HepG2 (cell line): ENCODE data around the gene ABCC3. TPM values are rescaled to one million over a fixed set of nuclear protein-coding genes. Genes with fewer than 3 reads are reported as not detected.

Experiments used
- ATF7 ChIP-seq, 2 experiments: fragments of 450-650 bp in 1 of 2; sonication (generic) in 1 of 2; formaldehyde crosslinking in 1 of 2; IDR thresholded peaks; 2 replicates each; pipeline versions ENCODE4 v1.4.0 to v1.6.1; 2016 to 2020; ENCODE audit warnings: antibody characterized with exemption in 1 of 2, mild to moderate bottlenecking in 1 of 2, missing genetic modification reagents in 1 of 2
- ELK4 ChIP-seq: sonication (generic); formaldehyde crosslinking; IDR thresholded peaks from 2 replicates; pipeline ENCODE4 v1.9.0; 2021; ENCODE audit warnings: missing genetic modification reagents, borderline replicate concordance
- EZH2 ChIP-seq: conservative IDR thresholded peaks from 2 replicates; pipeline ENCODE4 v1.6.1; 2012; ENCODE audit warnings: mild to moderate bottlenecking, low read depth, low read length, moderate library complexity
- FLYWCH1 ChIP-seq: sonication (generic); formaldehyde crosslinking; IDR thresholded peaks from 2 replicates; pipeline ENCODE4 v1.8.1; 2023; ENCODE audit warnings: mild to moderate bottlenecking, missing genetic modification reagents
- MED13 ChIP-seq: sonication (generic); formaldehyde crosslinking; IDR thresholded peaks from 2 replicates; pipeline ENCODE4 v1.5.0; 2020; ENCODE audit warnings: missing genetic modification reagents
- MTF2 ChIP-seq: sonication (generic); formaldehyde crosslinking; IDR thresholded peaks from 2 replicates; pipeline ENCODE4 v1.5.0; 2020; ENCODE audit warnings: missing genetic modification reagents, borderline replicate concordance
- MXD4 ChIP-seq: IDR thresholded peaks from 2 replicates; pipeline ENCODE4 v1.6.1; 2016; ENCODE audit warnings: mild to moderate bottlenecking, missing biosample characterization, missing genetic modification reagents
- NKX3-1 ChIP-seq: sonication (generic); formaldehyde crosslinking; IDR thresholded peaks from 2 replicates; pipeline ENCODE4 v1.5.0; 2020; ENCODE audit warnings: missing genetic modification reagents
- PBX2 ChIP-seq: IDR thresholded peaks from 2 replicates; pipeline ENCODE4 v1.6.1; 2016; ENCODE audit warnings: control low read depth
- PCBP2 ChIP-seq: fragments of 200-400 bp; formaldehyde crosslinking; optimal IDR thresholded peaks from 2 replicates; pipeline ENCODE3; 2018; ENCODE audit warnings: low read length, low read depth; ENCODE audit not compliant: poor library complexity, severe bottlenecking
- PHF5A ChIP-seq: IDR thresholded peaks from one replicate; pipeline ENCODE4 v1.6.1; 2018; ENCODE audit warnings: low read depth, missing genetic modification reagents; ENCODE audit not compliant: unreplicated experiment
- PTBP1 ChIP-seq: fragments of 200-400 bp; formaldehyde crosslinking; IDR thresholded peaks from 2 replicates; pipeline ENCODE4 v1.6.1; 2018; ENCODE audit warnings: low read length, low read depth; ENCODE audit not compliant: poor library complexity, severe bottlenecking
- RAD21 ChIP-seq: fragments of 450-650 bp; formaldehyde crosslinking; IDR thresholded peaks from 2 replicates; pipeline ENCODE4 v1.5.0; 2020; ENCODE audit warnings: mild to moderate bottlenecking
- RELA ChIP-seq: sonication (generic); formaldehyde crosslinking; IDR thresholded peaks from 2 replicates; pipeline ENCODE4 v1.4.0; 2020; ENCODE audit warnings: missing genetic modification reagents
- SMYD3 ChIP-seq: sonication (generic); formaldehyde crosslinking; IDR thresholded peaks from 2 replicates; pipeline ENCODE4 v1.8.1; 2023; ENCODE audit warnings: mild to moderate bottlenecking, missing genetic modification reagents
- TARDBP ChIP-seq: sonication (generic); formaldehyde crosslinking; IDR thresholded peaks from 2 replicates; pipeline ENCODE4 v1.8.0; 2022; ENCODE audit warnings: mild to moderate bottlenecking, missing genetic modification reagents
- TCF7L2 ChIP-seq: IDR thresholded peaks from 2 replicates; pipeline ENCODE4 v1.6.1; 2011; ENCODE audit warnings: mild to moderate bottlenecking, low read depth, low read length, moderate library complexity
- ZNF329 ChIP-seq: sonication (generic); formaldehyde crosslinking; IDR thresholded peaks from 2 replicates; pipeline ENCODE4 v1.9.0; 2021; ENCODE audit warnings: low read depth, mild to moderate bottlenecking, missing genetic modification reagents
- ZNF343 ChIP-seq: sonication (generic); formaldehyde crosslinking; IDR thresholded peaks from 2 replicates; pipeline ENCODE4 v1.4.0; 2020; ENCODE audit warnings: mild to moderate bottlenecking, missing genetic modification reagents
- ZNF441 ChIP-seq: sonication (generic); formaldehyde crosslinking; IDR thresholded peaks from 2 replicates; pipeline ENCODE4 v1.7.0; 2021; ENCODE audit warnings: missing genetic modification reagents, borderline replicate concordance
- ZNF451 ChIP-seq: sonication (generic); formaldehyde crosslinking; IDR thresholded peaks from 2 replicates; pipeline ENCODE4 v1.5.0; 2020; ENCODE audit warnings: mild to moderate bottlenecking, missing genetic modification reagents
- ZNF75D ChIP-seq: sonication (generic); formaldehyde crosslinking; IDR thresholded peaks from 2 replicates; pipeline ENCODE4 v1.8.1; 2023; ENCODE audit warnings: missing genetic modification reagents, mild to moderate bottlenecking, borderline replicate concordance
- ZNF776 ChIP-seq: sonication (generic); formaldehyde crosslinking; IDR thresholded peaks from 2 replicates; pipeline ENCODE4 v1.4.0; 2020; ENCODE audit warnings: mild to moderate bottlenecking, missing genetic modification reagents
- ZNF788 ChIP-seq: sonication (generic); formaldehyde crosslinking; IDR thresholded peaks from 2 replicates; pipeline ENCODE4 v1.5.0; 2020; ENCODE audit warnings: mild to moderate bottlenecking, missing genetic modification reagents, borderline replicate concordance
- polyA plus RNA-seq, 8 experiments: library from polyadenylated mRNA; depleted of rRNA in 3 of 8; stranded (reverse) in 7 of 8; unstranded in 1 of 8; fragments of >200 nt; fragmentation: Illumina TruSeq in 4 of 8; extraction: Trizol in 4 of 8; gene quantifications; 2 replicates each; pipeline versions ENCODE4 v1.2.1 to v1.2.3, GENCODE V29; 2011 to 2016; ENCODE audit warnings: low read depth in 4 of 8, missing spikeins in 1 of 8, mixed read lengths in 1 of 8; ENCODE audit not compliant: insufficient read depth in 1 of 8
- total RNA-seq, 5 experiments: library from RNA; depleted of rRNA; stranded (reverse); fragments of >200 nt; fragmentation: Illumina TruSeq; extraction: Trizol; gene quantifications; 2 replicates each; pipeline ENCODE4 v1.2.3, GENCODE V29; 2016; ENCODE audit warnings: low read depth in 1 of 5
- TF ChIP-seq, protein P1 (sequence below): sonication (generic); formaldehyde crosslinking; IDR thresholded peaks from 2 replicates; pipeline ENCODE4 v1.4.0; 2020; ENCODE audit warnings: missing genetic modification reagents
- TF ChIP-seq, protein P2 (sequence below): fragments of 450-650 bp; IDR thresholded peaks from 2 replicates; pipeline ENCODE4 v1.6.1; 2016

The ABCC3 gene
- total and polyA plus RNA-seq, 2 of the 13 experiments (the other 11 are each of a cell fraction or from before 2014, with no cell fraction given): 25.2 to 50.7 TPM

DNA sequence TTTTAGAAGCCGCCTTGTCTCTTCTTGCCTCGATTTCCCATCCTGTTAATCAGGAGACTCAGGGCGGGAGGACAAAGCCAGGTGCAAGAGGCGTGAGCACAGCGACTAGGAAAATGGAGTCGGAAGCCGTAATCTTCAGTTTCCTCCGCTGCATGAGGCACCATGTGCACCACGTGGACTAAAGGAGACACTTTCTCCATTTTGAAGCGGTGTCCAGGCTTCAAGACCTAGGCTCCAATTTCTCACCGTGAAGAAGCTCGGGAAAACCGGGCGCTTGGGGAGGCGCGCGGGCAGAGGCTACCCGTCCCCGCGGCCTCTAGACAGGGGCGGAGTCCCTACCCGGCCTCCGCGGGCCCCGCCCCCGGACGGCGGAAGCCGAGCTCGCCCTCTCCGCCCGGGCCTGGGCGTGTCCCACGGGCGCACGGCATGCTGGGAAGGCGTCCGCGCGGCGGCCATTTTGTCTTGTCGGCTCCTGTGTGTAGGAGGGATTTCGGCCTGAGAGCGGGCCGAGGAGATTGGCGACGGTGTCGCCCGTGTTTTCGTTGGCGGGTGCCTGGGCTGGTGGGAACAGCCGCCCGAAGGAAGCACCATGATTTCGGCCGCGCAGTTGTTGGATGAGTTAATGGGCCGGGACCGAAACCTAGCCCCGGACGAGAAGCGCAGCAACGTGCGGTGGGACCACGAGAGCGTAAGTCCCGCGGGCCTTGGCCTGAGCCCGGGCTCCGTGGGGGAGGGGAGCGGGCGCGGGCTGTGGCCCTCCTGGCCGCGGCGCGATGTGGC lies 84.7 kb downstream of the ABCC3 start, which contains the start of gene LUC7L3 (continued):
- TF ChIP-seq, protein P1, sequence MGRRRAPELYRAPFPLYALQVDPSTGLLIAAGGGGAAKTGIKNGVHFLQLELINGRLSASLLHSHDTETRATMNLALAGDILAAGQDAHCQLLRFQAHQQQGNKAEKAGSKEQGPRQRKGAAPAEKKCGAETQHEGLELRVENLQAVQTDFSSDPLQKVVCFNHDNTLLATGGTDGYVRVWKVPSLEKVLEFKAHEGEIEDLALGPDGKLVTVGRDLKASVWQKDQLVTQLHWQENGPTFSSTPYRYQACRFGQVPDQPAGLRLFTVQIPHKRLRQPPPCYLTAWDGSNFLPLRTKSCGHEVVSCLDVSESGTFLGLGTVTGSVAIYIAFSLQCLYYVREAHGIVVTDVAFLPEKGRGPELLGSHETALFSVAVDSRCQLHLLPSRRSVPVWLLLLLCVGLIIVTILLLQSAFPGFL (CRISPR knock-in tag): no peak
- TF ChIP-seq ZNF329 (peak; percentile 82; the same call in 1 of the 2 replicates), ZNF451 (CRISPR knock-in tag) (peak; percentile 92), RAD21 (CRISPR knock-in tag) (peak; percentile 4; the same call in 1 of the 2 replicates), ZNF343 (CRISPR knock-in tag) (peak; percentile 55; the same call in 1 of the 2 replicates), TCF7L2 (no peak), ZNF441 (CRISPR knock-in tag) (0 out of 2 replicates have a peak, but pooled peaks have one; percentile 78), ELK4 (CRISPR knock-in tag) (no peak), MTF2 (CRISPR knock-in tag) (peak; percentile 97), MED13 (peak; percentile 10; the same call in 1 of the 2 replicates), ZNF788 (CRISPR knock-in tag) (peak; percentile 97), TARDBP (peak; percentile 75; the same call in 1 of the 2 replicates), ZNF75D (peak; percentile 88; the same call in 1 of the 2 replicates), FLYWCH1 (no peak), SMYD3 (no peak), ATF7 (IDR thresholded peaks at IDR 0.05) (no peak), ATF7 (CRISPR knock-in tag; IDR thresholded peaks at IDR 0.05) (peak; percentile 63; the same call in 1 of the 2 replicates), PHF5A (CRISPR knock-in tag) (peak; percentile 68), PTBP1 (peak; percentile 34), EZH2 (no peak), MXD4 (CRISPR knock-in tag) (peak; percentile 96), ZNF776 (CRISPR knock-in tag) (peak; percentile 96; the same call in 1 of the 2 replicates), NKX3-1 (CRISPR knock-in tag) (peak; percentile 69), PBX2 (CRISPR knock-in tag) (no peak), PCBP2 (no peak), RELA (CRISPR knock-in tag) (0 out of 2 replicates have a peak, but pooled peaks have one; percentile 19)
- TF ChIP-seq, protein P2, sequence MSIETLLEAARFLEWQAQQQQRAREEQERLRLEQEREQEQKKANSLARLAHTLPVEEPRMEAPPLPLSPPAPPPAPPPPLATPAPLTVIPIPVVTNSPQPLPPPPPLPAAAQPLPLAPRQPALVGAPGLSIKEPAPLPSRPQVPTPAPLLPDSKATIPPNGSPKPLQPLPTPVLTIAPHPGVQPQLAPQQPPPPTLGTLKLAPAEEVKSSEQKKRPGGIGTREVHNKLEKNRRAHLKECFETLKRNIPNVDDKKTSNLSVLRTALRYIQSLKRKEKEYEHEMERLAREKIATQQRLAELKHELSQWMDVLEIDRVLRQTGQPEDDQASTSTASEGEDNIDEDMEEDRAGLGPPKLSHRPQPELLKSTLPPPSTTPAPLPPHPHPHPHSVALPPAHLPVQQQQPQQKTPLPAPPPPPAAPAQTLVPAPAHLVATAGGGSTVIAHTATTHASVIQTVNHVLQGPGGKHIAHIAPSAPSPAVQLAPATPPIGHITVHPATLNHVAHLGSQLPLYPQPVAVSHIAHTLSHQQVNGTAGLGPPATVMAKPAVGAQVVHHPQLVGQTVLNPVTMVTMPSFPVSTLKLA: no peak; the same call in none of the 2 replicates
